Stimulated activated naive CD8-positive, alpha-beta T cell treated with anti-CD3 and anti-CD28 coated beads, Interleukin-15, amount 100 ng/mL, for 72 hours (primary cell): ENCODE measurements around the gene PLA2R1.

Experiments
- ATAC-seq: fragments of 150-1000 bp; cut with Tn5 transposase; 2 replicates; pipeline ENCODE4 v1.10.0; 2021; ENCODE audit warnings: mild to moderate bottlenecking, moderate library complexity
- DNase-seq, 2 donors: peaks; one replicate each; pipeline ENCODE4 v3.0.0; 2021 to 2022
- H3K27ac Mint-ChIP-seq, 2 donors: one replicate each; pipeline ENCODE4 v1.8.0; 2022; ENCODE audit warnings: mild to moderate bottlenecking in 2 of 2, mixed read lengths in 2 of 2, moderate library complexity in 2 of 2
- H3K27me3 Mint-ChIP-seq: one replicate; pipeline ENCODE4 v1.8.0; 2022; ENCODE audit warnings: mixed read lengths
- H3K4me1 Mint-ChIP-seq: one replicate; pipeline ENCODE4 v1.8.0; 2022; ENCODE audit warnings: mild to moderate bottlenecking, mixed read lengths
- H3K4me3 Mint-ChIP-seq, 2 donors: one replicate each; pipeline ENCODE4 v1.8.0; 2022; ENCODE audit warnings: mild to moderate bottlenecking in 2 of 2, mixed read lengths in 2 of 2, moderate library complexity in 1 of 2
- H3K9me3 Mint-ChIP-seq, 2 donors: one replicate each; pipeline ENCODE4 v1.8.0; 2022; ENCODE audit warnings: mixed read lengths in 2 of 2

The PLA2R1 gene

GRCh38 chr2:160019374-160020090, 42.9 kb downstream of the PLA2R1 start:
- Mint-ChIP-seq H3K4me1 (no peaks in the 10 kb centered on the region), H3K27me3 (peaks cover 20% of the 10 kb centered on the region), H3K4me3 (no peak overlapping the region), H3K9me3 (peaks cover 0 to 6% of the 10 kb centered on the region in 2 donors), H3K27ac (no peak overlapping the region)
- DNase-seq (no peak), ATAC-seq (no peak)

GRCh38 chr2:160015746-160016145, 46.7 kb downstream of the PLA2R1 start:
- Mint-ChIP-seq H3K27me3 (peaks cover 26% of the 10 kb centered on the region), H3K4me3 (no peak overlapping the region)
- DNase-seq: no peak

GRCh38 chr2:160014227-160014626, 48.2 kb downstream of the PLA2R1 start:
- DNase-seq: no peak
- Mint-ChIP-seq H3K9me3 (no peaks in the 10 kb centered on the region), H3K27ac (no peak overlapping the region), H3K27me3 (peaks cover 19% of the 10 kb centered on the region), H3K4me1 (no peaks in the 10 kb centered on the region), H3K4me3 (no peak overlapping the region)
- no peak for ATAC-seq

More at GRCh38 chr2:160015746-160016145, 46.7 kb downstream of the PLA2R1 start:
- Mint-ChIP-seq H3K9me3 (no peaks in the 10 kb centered on the region), H3K4me1 (no peaks in the 10 kb centered on the region), H3K27ac (no peak overlapping the region)
- ATAC-seq: no peak

DNA sequence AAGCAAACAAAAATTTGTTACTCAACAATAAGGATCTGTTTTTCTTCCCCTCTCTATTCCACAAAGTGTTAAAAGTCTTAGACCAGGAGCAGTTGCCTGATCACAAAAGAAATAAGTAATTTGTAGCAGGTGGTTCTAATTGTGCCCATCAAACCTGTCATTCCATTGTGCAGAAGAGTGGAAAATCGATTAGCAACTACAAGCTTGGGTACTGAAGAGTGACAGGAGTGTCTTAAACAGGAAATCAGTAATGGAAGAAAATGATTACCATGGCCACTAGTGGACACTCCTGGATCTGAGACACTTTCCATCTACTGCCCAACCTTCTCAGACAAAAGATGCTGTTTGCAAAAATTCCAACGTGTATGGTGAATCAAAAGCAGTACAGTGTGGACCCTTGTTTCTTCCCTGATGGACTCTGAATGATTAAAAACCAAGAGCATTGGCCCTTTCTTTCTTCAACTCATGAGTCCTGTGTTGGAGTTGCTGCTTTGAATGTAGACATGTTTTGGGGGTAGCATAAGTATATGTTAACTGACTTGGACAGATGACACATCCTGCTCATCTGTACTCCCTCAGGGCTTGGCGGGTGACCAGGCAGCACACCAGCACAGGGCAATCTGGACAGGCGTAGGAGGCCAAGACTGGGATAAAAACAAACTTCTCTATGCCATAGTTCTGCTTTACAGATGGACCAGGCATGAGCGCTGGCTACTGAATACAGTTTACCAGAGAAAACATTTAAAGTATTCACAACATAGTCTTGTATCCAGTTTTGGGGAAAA, 51.9 kb downstream of the PLA2R1 start:
- ATAC-seq: no peak
- H3K4me3 Mint-ChIP-seq: no peak overlapping the region
- H3K4me1 Mint-ChIP-seq: no peaks in the 10 kb centered on the region
- H3K9me3 Mint-ChIP-seq: no peaks in the 10 kb centered on the region
- H3K27me3 Mint-ChIP-seq: peaks cover 18% of the 10 kb centered on the region
- H3K27ac Mint-ChIP-seq: no peak overlapping the region
- no peak for DNase-seq

- no peak overlapping the region for H3K27ac Mint-ChIP-seq
- DNase-seq: no peak
- peaks cover 7% of the 10 kb centered on the region for H3K27me3 Mint-ChIP-seq
- no peaks in the 10 kb centered on the region for H3K4me1 Mint-ChIP-seq
- ATAC-seq: no peak
- no peaks in the 10 kb centered on the region for H3K9me3 Mint-ChIP-seq
- no peak overlapping the region for H3K4me3 Mint-ChIP-seq
These were observed 55.3 kb downstream of the PLA2R1 start for GRCh38 chr2:160007111-160007510.

- ATAC-seq (no peak), DNase-seq (no peak)
- no peaks in the 10 kb centered on the region for H3K4me1 Mint-ChIP-seq
- H3K27ac Mint-ChIP-seq: no peak overlapping the region
- H3K4me3 Mint-ChIP-seq: no peak overlapping the region
- H3K9me3 Mint-ChIP-seq: no peaks in the 10 kb centered on the region
- peaks cover 1% of the 10 kb centered on the region for H3K27me3 Mint-ChIP-seq
These were observed 55.9 kb downstream of the PLA2R1 start for GRCh38 chr2:160006475-160006874.

DNA sequence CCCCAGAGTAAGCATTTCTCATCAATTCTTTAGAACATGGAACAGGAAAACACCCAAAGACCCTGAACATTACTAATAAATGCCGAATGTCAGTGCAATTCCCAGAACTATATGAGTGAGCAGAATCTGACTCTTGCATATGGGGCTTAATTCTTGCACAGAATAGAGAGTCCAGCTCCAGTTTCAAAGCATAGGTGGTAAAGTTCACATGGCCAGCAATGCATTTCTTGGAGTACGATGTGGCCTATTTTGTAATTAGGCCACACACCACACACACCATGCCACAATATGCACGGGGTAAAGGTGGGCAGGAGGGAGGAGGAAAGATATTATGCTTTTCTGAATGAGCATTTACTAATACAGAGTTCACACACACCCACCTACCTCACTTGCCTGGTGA, 56.5 kb downstream of the PLA2R1 start:
- Mint-ChIP-seq H3K4me3 (no peak overlapping the region), H3K27ac (no peak overlapping the region), H3K9me3 (no peaks in the 10 kb centered on the region), H3K4me1 (no peaks in the 10 kb centered on the region), H3K27me3 (no peaks in the 10 kb centered on the region)
- no peak for ATAC-seq
- DNase-seq: no peak

GRCh38 chr2:160005476-160005875, 56.9 kb downstream of the PLA2R1 start:
- no peaks in the 10 kb centered on the region for H3K4me1 Mint-ChIP-seq
- no peak for DNase-seq

DNA sequence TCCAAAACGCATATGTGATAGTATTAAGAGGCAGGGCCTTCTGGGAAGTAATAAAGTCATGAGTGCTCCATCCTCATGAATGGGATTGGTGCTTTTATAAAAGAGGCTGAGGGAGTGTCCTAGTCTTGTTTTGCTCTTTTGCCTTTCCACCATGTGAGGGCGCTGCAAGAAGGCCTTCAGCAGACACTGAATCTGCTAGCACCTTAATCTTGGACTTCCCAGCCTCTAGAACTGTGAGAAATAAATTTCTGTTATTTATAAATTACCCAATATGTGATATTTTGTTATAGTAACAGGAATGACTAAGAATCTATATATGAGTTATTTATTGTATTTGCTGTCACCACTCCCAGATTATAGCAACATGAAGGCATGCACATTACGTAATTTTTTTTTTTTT, 63.5 kb downstream of the PLA2R1 start:
- no peaks in the 10 kb centered on the region for H3K9me3 Mint-ChIP-seq
- H3K27me3 Mint-ChIP-seq: peaks cover 35% of the 10 kb centered on the region
- no peak overlapping the region for H3K27ac Mint-ChIP-seq
- DNase-seq (no peak), ATAC-seq (no peak)
- no peak overlapping the region for H3K4me3 Mint-ChIP-seq
- H3K4me1 Mint-ChIP-seq: no peaks in the 10 kb centered on the region

More at GRCh38 chr2:160005476-160005875, 56.9 kb downstream of the PLA2R1 start:
- Mint-ChIP-seq H3K27me3 (peaks cover under 1% of the 10 kb centered on the region), H3K9me3 (no peaks in the 10 kb centered on the region), H3K4me3 (no peak overlapping the region), H3K27ac (no peak overlapping the region)
- ATAC-seq: no peak

DNA sequence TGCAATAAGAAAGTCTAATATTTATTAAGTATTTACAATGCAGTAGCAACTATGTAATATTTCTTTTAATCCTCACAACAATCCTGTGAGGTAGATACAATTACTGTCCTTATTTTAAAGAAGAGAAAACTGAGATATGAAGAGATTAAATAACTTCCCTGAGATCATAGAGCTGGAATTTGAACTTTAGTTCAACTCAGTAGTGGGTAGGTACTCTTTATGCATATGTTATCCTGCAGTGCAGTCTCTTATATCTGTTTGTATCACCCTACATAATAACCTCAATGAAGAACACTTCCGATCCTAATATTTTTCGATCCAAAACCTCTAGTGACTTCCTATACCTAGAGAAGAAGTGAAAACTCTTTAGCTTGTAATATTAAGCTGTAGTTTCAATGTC, 64.2 kb downstream of the PLA2R1 start:
- no peak for DNase-seq
- Mint-ChIP-seq H3K27me3 (peaks cover 40% of the 10 kb centered on the region), H3K4me3 (no peak overlapping the region)

GRCh38 chr2:159996792-159997546, 65.4 kb downstream of the PLA2R1 start:
- DNase-seq (no peak), ATAC-seq (no peak)
- Mint-ChIP-seq H3K27me3 (peaks cover 43% of the 10 kb centered on the region), H3K4me1 (no peaks in the 10 kb centered on the region), H3K9me3 (no peaks in the 10 kb centered on the region), H3K27ac (no peak overlapping the region), H3K4me3 (no peak overlapping the region)

More for the DNA sequence above, 64.2 kb downstream of the PLA2R1 start:
- H3K4me1 Mint-ChIP-seq: no peaks in the 10 kb centered on the region
- no peaks in the 10 kb centered on the region for H3K9me3 Mint-ChIP-seq
- no peak overlapping the region for H3K27ac Mint-ChIP-seq
- ATAC-seq: no peak

DNA sequence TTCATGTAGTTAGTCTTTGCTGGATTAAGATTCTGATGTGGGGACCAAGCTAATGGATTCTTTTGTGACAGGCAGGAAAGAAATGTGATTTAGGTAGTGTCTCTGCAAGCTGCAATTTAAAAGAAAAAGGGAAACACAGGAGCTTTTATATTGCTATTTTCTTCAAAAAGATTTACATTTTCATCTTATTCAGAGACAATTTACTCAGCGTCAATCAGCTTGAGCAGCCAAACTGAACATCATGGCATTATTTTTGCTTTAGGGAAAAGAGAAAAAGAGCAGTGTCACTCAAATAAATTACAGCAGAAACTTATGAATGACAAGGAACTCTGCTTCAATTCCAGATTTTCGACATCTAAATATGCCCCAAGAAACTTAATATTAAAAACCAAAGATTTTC, 67.4 kb downstream of the PLA2R1 start:
- no peak overlapping the region for H3K27ac Mint-ChIP-seq
- H3K4me1 Mint-ChIP-seq: no peaks in the 10 kb centered on the region
- ATAC-seq: no peak
- H3K4me3 Mint-ChIP-seq: no peak overlapping the region
- no peaks in the 10 kb centered on the region for H3K9me3 Mint-ChIP-seq
- DNase-seq: no peak
- H3K27me3 Mint-ChIP-seq: peaks cover 45% of the 10 kb centered on the region

DNA sequence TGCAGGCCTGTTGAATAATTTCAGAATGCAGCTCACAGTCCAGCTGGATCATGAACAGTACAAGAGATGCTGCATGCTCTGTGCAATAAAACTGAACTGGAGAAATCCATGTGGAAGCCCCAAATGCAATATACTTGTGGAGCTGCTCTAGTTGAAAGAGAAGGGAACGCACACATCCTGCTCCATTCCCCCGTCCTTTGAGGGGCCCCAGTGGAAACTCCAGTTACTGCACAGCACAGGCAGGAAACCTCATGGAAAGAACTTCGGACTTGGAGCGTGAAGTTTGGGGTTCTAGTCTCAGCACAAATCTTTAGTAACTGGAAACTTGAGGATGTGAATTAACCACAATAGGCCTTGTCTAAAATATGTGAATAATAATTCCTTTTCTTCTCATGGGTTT, 73.2 kb downstream of the PLA2R1 start:
- H3K9me3 Mint-ChIP-seq: no peaks in the 10 kb centered on the region

GRCh38 chr2:159988412-159988970, 73.9 kb downstream of the PLA2R1 start:
- no peak for DNase-seq
- ATAC-seq: no peak

More for the DNA sequence above, 73.2 kb downstream of the PLA2R1 start:
- no peak overlapping the region for H3K4me3 Mint-ChIP-seq
- ATAC-seq (no peak), DNase-seq (no peak)
- no peak overlapping the region for H3K27ac Mint-ChIP-seq
- H3K4me1 Mint-ChIP-seq: no peaks in the 10 kb centered on the region
- peaks cover 36% of the 10 kb centered on the region for H3K27me3 Mint-ChIP-seq

GRCh38 chr2:159987181-159987580, 75.2 kb downstream of the PLA2R1 start:
- Mint-ChIP-seq H3K4me3 (no peak overlapping the region), H3K27me3 (peaks cover 39% of the 10 kb centered on the region), H3K4me1 (no peaks in the 10 kb centered on the region), H3K9me3 (no peaks in the 10 kb centered on the region), H3K27ac (no peak overlapping the region)
- ATAC-seq (no peak), DNase-seq (no peak)

More at GRCh38 chr2:159988412-159988970, 73.9 kb downstream of the PLA2R1 start:
- no peaks in the 10 kb centered on the region for H3K4me1 Mint-ChIP-seq
- H3K27me3 Mint-ChIP-seq: peaks cover 32% of the 10 kb centered on the region
- no peaks in the 10 kb centered on the region for H3K9me3 Mint-ChIP-seq
- no peak overlapping the region for H3K27ac Mint-ChIP-seq
- no peak overlapping the region for H3K4me3 Mint-ChIP-seq
